HL-60 (cell line): Measurements from ENCODE around the gene SEC16B.

Experiments
- GABPA ChIP-seq: IDR thresholded peaks from 2 replicates; pipeline ENCODE4 v1.6.1; 2012; ENCODE audit warnings: low read depth
- REST ChIP-seq: IDR thresholded peaks from 2 replicates; pipeline ENCODE4 v1.6.1; 2012; ENCODE audit warnings: low read depth; ENCODE audit not compliant: insufficient replicate concordance
- TF ChIP-seq, protein P1 (sequence below): IDR thresholded peaks from one replicate; pipeline ENCODE4 v1.5.1; 2011; ENCODE audit warnings: low read length, control low read depth, inconsistent platforms; ENCODE audit not compliant: insufficient read depth

DNA sequence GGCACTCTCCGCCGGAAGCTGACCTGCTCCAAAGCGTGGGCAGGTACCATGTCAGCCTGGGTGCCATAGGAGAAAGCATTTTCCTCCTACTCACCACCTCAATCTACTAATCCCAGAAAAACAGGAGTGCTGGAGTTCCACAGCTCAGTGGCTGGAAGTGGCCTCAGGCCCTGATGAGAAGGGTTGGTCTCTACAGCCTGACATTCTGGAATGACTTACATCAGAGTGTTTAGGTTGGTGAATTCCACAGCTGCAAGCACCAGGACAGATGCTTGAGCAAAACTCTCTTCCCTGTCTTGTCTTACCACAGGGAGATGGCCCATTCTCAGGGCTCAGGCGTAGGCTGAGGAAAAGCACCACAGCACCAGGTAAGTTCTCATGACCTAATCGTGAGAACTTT lies 5.5 kb downstream of the SEC16B start:
- TF ChIP-seq, protein P1, sequence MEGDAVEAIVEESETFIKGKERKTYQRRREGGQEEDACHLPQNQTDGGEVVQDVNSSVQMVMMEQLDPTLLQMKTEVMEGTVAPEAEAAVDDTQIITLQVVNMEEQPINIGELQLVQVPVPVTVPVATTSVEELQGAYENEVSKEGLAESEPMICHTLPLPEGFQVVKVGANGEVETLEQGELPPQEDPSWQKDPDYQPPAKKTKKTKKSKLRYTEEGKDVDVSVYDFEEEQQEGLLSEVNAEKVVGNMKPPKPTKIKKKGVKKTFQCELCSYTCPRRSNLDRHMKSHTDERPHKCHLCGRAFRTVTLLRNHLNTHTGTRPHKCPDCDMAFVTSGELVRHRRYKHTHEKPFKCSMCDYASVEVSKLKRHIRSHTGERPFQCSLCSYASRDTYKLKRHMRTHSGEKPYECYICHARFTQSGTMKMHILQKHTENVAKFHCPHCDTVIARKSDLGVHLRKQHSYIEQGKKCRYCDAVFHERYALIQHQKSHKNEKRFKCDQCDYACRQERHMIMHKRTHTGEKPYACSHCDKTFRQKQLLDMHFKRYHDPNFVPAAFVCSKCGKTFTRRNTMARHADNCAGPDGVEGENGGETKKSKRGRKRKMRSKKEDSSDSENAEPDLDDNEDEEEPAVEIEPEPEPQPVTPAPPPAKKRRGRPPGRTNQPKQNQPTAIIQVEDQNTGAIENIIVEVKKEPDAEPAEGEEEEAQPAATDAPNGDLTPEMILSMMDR: no peak
- TF ChIP-seq REST (no peak), GABPA (no peak)
